Uterus (tissue), 2 donors: ENCODE data around the gene HECTD1.

ENCODE experiments used
- CTCF ChIP-seq, 4 experiments: fragments of 200-600 bp in 2 of 4; fragments of 450-650 bp in 2 of 4; sonication (generic) in 2 of 4; IDR thresholded peaks; one replicate each; pipeline ENCODE4 v1.5.1; 2016 to 2019; ENCODE audit warnings: antibody characterized with exemption in 4 of 4, mild to moderate bottlenecking in 2 of 4, moderate library complexity in 1 of 4
- POLR2A ChIP-seq, 2 donors: fragments of 450-650 bp; IDR thresholded peaks; one replicate each; pipeline ENCODE4 v1.6.1; 2016; ENCODE audit warnings: antibody characterized with exemption in 2 of 2, mild to moderate bottlenecking in 1 of 2, moderate library complexity in 1 of 2

GRCh38 chr14:31128601-31129526 is 78.7 kb downstream of the HECTD1 start:
- TF ChIP-seq POLR2A (IDR thresholded peaks at IDR 0.05) (no peak), CTCF (IDR thresholded peaks at IDR 0.05) (no peak)
